SU-DHL-6 (cell line): ENCODE data around the gene CKM.

ENCODE experiments used
- H2AFZ ChIP-seq: fragments of 200-600 bp; sonication (generic); 2 replicates; pipeline ENCODE4 v1.6.1; 2014; ENCODE audit warnings: low read depth, mild to moderate bottlenecking, moderate library complexity, mixed read lengths, antibody characterized with exemption, low read length; ENCODE audit not compliant: severe bottlenecking
- H3F3A ChIP-seq: fragments of 200-600 bp; shearing (Covaris generic); 2 replicates; pipeline ENCODE4 v1.6.0; 2016; ENCODE audit warnings: antibody characterized with exemption, mild to moderate bottlenecking; ENCODE audit not compliant: insufficient read depth
- H3K27ac ChIP-seq: fragments of 200-600 bp; sonication (generic); 2 replicates; pipeline ENCODE4 v1.5.1; 2016; ENCODE audit warnings: low read depth, mild to moderate bottlenecking, low read length, moderate library complexity, mixed read lengths
- H3K27me3 ChIP-seq: fragments of 200-600 bp; sonication (generic), shearing (Covaris generic); 2 replicates; pipeline ENCODE4 v1.6.0; 2014; ENCODE audit warnings: mild to moderate bottlenecking, low read length
- H3K36me3 ChIP-seq: fragments of 200-600 bp; sonication (generic); 2 replicates; pipeline ENCODE4 v1.6.1; 2014; ENCODE audit warnings: mild to moderate bottlenecking, low read length, mixed read lengths
- H3K4me2 ChIP-seq: fragments of 300-600, 200-600 bp; shearing (Covaris generic), sonication (generic); 2 replicates; pipeline ENCODE4 v1.6.0; 2014; ENCODE audit warnings: low read length, low read depth, mild to moderate bottlenecking; ENCODE audit not compliant: poor library complexity, severe bottlenecking
- H3K4me3 ChIP-seq: fragments of 200-600 bp; sonication (generic); 2 replicates; pipeline ENCODE4 v1.5.1; 2014; ENCODE audit warnings: antibody characterized with exemption, low read length, mild to moderate bottlenecking, mixed read lengths; ENCODE audit not compliant: insufficient read depth, poor library complexity, severe bottlenecking
- H3K79me2 ChIP-seq: fragments of 200-600 bp; sonication (generic); 2 replicates; pipeline ENCODE4 v1.6.1; 2014; ENCODE audit warnings: mild to moderate bottlenecking, low read length, moderate library complexity; ENCODE audit not compliant: insufficient read depth
- H3K9ac ChIP-seq: fragments of 200-600 bp; sonication (generic); 2 replicates; pipeline ENCODE4 v1.7.0; 2014; ENCODE audit warnings: mild to moderate bottlenecking, low read length
- H3K9me2 ChIP-seq: fragments of 200-600 bp; sonication (generic); replicated peaks from 2 replicates; pipeline ENCODE4 v1.6.1; 2014; ENCODE audit warnings: low read length; ENCODE audit not compliant: insufficient read depth
- H3K9me3 ChIP-seq: fragments of 200-600 bp; sonication (generic); 2 replicates; pipeline ENCODE4 v1.6.1; 2014; ENCODE audit warnings: low read length, mixed read lengths; ENCODE audit not compliant: insufficient read depth
- H4K20me1 ChIP-seq: fragments of 200-600 bp; sonication (generic); 2 replicates; pipeline ENCODE4 v1.6.1; 2014; ENCODE audit warnings: low read depth, mild to moderate bottlenecking, antibody characterized with exemption, low read length, moderate library complexity, mixed read lengths
- EZH2phosphoT487 ChIP-seq: fragments of 200-600 bp; sonication (generic), shearing (Covaris generic); conservative IDR thresholded peaks from 2 replicates; pipeline ENCODE4 v1.6.1; 2018; ENCODE audit warnings: mild to moderate bottlenecking, antibody characterized with exemption, low read length, moderate library complexity, mixed read lengths
- TF ChIP-seq, protein P1 (sequence below): fragments of 200-600 bp; sonication (generic); IDR thresholded peaks from one replicate; pipeline ENCODE4 v1.5.1; 2017; ENCODE audit warnings: antibody characterized with exemption, mild to moderate bottlenecking, low read length, moderate library complexity; ENCODE audit not compliant: insufficient read depth, poor library complexity, severe bottlenecking

The CKM gene

DNA sequence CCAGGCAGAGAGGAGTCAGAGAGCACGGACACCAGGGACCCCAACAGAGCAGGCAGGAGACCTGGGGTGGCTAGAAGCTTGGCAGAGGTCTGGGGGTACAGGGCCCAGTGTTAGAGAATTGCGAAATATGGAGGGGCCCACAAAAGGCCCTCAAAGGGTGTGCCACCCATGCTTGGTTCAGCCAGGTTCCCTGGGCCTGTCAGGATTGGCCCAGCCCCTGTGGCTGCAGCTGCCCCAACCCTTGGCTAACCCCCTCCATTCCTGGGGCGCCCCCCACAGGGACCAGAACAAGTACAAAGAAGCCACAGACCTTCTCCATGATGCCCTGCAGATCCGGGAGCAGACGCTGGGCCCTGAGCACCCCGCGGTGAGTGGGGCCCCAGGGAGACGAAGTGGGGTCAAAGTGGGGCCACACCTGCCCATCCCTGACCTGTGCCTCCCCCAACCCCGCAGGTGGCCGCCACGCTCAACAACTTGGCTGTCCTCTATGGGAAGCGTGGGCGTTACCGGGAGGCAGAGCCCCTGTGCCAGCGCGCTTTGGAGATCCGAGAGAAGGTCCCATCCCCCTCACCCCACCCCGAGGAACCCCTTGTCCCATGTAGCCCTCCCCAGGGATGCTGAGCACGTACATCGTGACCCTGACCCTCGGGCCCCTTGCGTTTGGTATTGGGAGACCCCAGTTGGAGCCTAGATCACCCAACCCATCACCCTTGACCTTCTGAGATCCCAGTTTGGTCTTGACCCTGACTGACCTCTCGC lies 25.9 kb upstream of the CKM start:
- Histone ChIP-seq H3F3A (no peaks in the 10 kb centered on the region), H3K9ac (no peak overlapping the region), H4K20me1 (no peaks in the 10 kb centered on the region), H3K36me3 (no peaks in the 10 kb centered on the region), H3K4me2 (no peak overlapping the region), H3K79me2 (no peaks in the 10 kb centered on the region), H3K9me3 (no peaks in the 10 kb centered on the region), H3K4me3 (no peak overlapping the region), H3K27ac (no peak overlapping the region), H3K9me2 (no peaks in the 10 kb centered on the region), H3K27me3 (no peaks in the 10 kb centered on the region), H2AFZ (no peak overlapping the region)
- TF ChIP-seq, protein P1, sequence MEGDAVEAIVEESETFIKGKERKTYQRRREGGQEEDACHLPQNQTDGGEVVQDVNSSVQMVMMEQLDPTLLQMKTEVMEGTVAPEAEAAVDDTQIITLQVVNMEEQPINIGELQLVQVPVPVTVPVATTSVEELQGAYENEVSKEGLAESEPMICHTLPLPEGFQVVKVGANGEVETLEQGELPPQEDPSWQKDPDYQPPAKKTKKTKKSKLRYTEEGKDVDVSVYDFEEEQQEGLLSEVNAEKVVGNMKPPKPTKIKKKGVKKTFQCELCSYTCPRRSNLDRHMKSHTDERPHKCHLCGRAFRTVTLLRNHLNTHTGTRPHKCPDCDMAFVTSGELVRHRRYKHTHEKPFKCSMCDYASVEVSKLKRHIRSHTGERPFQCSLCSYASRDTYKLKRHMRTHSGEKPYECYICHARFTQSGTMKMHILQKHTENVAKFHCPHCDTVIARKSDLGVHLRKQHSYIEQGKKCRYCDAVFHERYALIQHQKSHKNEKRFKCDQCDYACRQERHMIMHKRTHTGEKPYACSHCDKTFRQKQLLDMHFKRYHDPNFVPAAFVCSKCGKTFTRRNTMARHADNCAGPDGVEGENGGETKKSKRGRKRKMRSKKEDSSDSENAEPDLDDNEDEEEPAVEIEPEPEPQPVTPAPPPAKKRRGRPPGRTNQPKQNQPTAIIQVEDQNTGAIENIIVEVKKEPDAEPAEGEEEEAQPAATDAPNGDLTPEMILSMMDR: no peak
- TF ChIP-seq EZH2phosphoT487: no peak

DNA sequence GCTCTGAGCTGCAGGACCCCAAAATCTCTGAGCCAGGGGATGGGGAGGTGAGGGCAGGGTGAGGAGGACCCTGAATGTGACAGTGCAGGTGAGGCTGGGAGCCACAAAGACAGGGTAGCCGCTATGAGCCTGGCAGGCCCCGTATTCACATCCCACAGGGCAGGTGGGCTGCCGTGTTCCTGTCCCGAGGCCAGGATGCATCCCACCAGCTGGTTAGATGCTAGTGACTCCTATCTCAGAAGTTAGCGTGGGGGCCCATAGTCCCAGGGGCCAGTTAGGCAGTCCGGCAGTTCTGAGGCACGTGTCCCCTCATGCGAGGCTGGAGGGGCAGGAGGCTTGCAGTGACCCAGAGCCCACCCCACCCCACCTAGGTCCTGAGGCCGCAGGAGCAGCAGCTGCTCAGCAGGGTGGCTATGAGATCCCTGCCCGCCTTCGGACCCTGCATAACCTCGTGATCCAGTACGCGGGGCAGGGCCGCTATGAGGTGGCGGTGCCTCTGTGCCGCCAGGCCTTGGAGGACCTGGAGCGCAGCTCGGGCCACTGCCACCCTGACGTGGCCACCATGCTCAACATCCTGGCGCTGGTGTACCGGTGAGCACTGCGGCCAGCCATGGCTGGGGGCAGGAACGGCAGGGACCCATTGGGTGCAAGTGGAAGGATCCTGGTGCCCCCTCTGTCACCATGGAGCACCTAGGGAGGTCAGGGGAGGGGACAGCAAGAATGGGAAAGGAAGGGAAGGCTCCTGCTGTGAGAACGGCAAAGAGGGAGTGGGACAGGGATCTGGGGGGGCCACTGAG lies 25.1 kb upstream of the CKM start:
- Histone ChIP-seq H3F3A (no peaks in the 10 kb centered on the region), H3K9me3 (no peaks in the 10 kb centered on the region), H3K9ac (no peak overlapping the region), H3K27ac (no peak overlapping the region), H3K27me3 (no peaks in the 10 kb centered on the region), H2AFZ (no peak overlapping the region), H3K4me2 (no peak overlapping the region), H3K79me2 (no peaks in the 10 kb centered on the region), H3K4me3 (no peak overlapping the region), H3K9me2 (no peaks in the 10 kb centered on the region), H4K20me1 (no peaks in the 10 kb centered on the region), H3K36me3 (no peaks in the 10 kb centered on the region)
- TF ChIP-seq, protein P1: no peak
- TF ChIP-seq EZH2phosphoT487: no peak

DNA sequence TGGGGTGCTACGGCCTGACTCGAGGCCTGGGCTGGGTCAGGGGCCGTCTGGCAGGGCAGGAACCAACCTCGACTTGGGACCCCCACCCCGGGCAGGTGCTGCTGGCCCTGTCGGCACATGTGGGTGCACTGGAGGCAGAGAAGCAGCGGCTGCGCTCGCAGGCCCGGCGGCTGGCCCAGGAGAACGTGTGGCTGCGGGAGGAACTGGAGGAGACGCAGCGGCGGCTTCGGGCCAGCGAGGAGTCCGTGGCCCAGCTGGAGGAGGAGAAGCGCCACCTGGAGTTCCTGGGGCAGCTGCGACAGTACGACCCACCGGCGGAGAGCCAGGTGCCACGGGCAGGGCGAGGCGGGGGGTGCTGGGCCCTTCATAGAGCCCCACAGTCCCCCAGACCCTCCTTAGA lies 23.8 kb upstream of the CKM start:
- no peak overlapping the region for H3K9ac ChIP-seq
- no peaks in the 10 kb centered on the region for H3F3A ChIP-seq
- H3K36me3 ChIP-seq: no peaks in the 10 kb centered on the region
- H3K27ac ChIP-seq: no peak overlapping the region
- no peaks in the 10 kb centered on the region for H3K79me2 ChIP-seq
- no peak overlapping the region for H2AFZ ChIP-seq
- no peak for TF ChIP-seq EZH2phosphoT487
- TF ChIP-seq, protein P1: no peak
- no peaks in the 10 kb centered on the region for H4K20me1 ChIP-seq
- H3K9me3 ChIP-seq: no peaks in the 10 kb centered on the region
- no peak overlapping the region for H3K4me3 ChIP-seq
- H3K27me3 ChIP-seq: no peaks in the 10 kb centered on the region
- H3K4me2 ChIP-seq: no peak overlapping the region
- H3K9me2 ChIP-seq: no peaks in the 10 kb centered on the region
